ENCODE data around the gene CDC42. TPM values are rescaled to one million over a fixed set of nuclear protein-coding genes. Genes with fewer than 3 reads are reported as not detected.

The CDC42 gene
- total RNA-seq, 1 experiment from 2014 or later = 171 TPM

- Mint-ChIP-seq H3K27ac (no peak overlapping the region), H3K4me1 (peaks cover 2% of the 10 kb centered on the region; the same call in 1 of the 2 replicates), H3K9me3 (no peaks in the 10 kb centered on the region), H3K4me3 (no peak overlapping the region), H3K27me3 (ENCODE audit: low read depth) (no peaks in the 10 kb centered on the region), H3K36me3 (peaks cover 18% of the 10 kb centered on the region)
- CTCF ChIA-PET = interaction anchor here (0.9 kb wide), 1 partner anchor 14 kb away, joined by 3 read pairs; no protein-coding TSS in a partner anchor
- ATAC-seq (no peak), DNase-seq (ENCODE audit: low spot score) (no peak)
- TF ChIP-seq E2F5 (CRISPR knock-in tag; IDR thresholded peaks at IDR 0.05) = no peak
- no peak for TF ChIP-seq FOXP4 (CRISPR knock-in tag; IDR thresholded peaks at IDR 0.05)
- TF ChIP-seq PRDM15 (CRISPR knock-in tag; IDR thresholded peaks at IDR 0.05) = no peak
- no peak for TF ChIP-seq TCF7 (CRISPR knock-in tag; IDR thresholded peaks at IDR 0.05; ENCODE audit: low read depth)
- TF ChIP-seq CTCF (IDR thresholded peaks at IDR 0.05) = no peak
- TF ChIP-seq FOXP1 (CRISPR knock-in tag; IDR thresholded peaks at IDR 0.05; ENCODE audit: borderline replicate concordance) = no peak
- POLR2A ChIA-PET = no interaction called here
Measured at GRCh38 chr1:22100168-22100567, 47.7 kb downstream of the CDC42 start.

GRCh38 chr1:22101199-22101598 is 48.7 kb downstream of the CDC42 start:
- 0 out of 2 replicates have a peak overlapping the region, but pooled peaks have one; percentile 33 for H3K27ac Mint-ChIP-seq
- TF ChIP-seq ETV6 (CRISPR knock-in tag; IDR thresholded peaks at IDR 0.05) (no peak), ZSCAN18 (CRISPR knock-in tag; IDR thresholded peaks at IDR 0.05) (no peak), FOXP1 (CRISPR knock-in tag; IDR thresholded peaks at IDR 0.05; ENCODE audit: borderline replicate concordance) (no peak), IRF2 (CRISPR knock-in tag; IDR thresholded peaks at IDR 0.05; ENCODE audit: borderline replicate concordance, low read depth) (no peak), HMGXB4 (CRISPR knock-in tag; IDR thresholded peaks at IDR 0.05) (no peak), SOX15 (CRISPR knock-in tag; IDR thresholded peaks at IDR 0.05) (no peak), ZNF263 (CRISPR knock-in tag; IDR thresholded peaks at IDR 0.05; ENCODE audit: low read depth) (no peak), E2F1 (CRISPR knock-in tag; IDR thresholded peaks at IDR 0.05) (no peak), HMGA2 (CRISPR knock-in tag; IDR thresholded peaks at IDR 0.05) (no peak), FOXK1 (CRISPR knock-in tag; IDR thresholded peaks at IDR 0.05) (no peak), MAX (CRISPR knock-in tag; IDR thresholded peaks at IDR 0.05) (no peak), USF2 (CRISPR knock-in tag; IDR thresholded peaks at IDR 0.05) (no peak), OVOL2 (CRISPR knock-in tag; IDR thresholded peaks at IDR 0.05; ENCODE audit: borderline replicate concordance) (no peak), ZNF671 (CRISPR knock-in tag; IDR thresholded peaks at IDR 0.05) (no peak), NFATC4 (CRISPR knock-in tag; IDR thresholded peaks at IDR 0.05) (no peak)
- no peaks in the 10 kb centered on the region for H3K9me3 Mint-ChIP-seq
- DNase-seq (ENCODE audit: low spot score) = no peak
- no peaks in the 10 kb centered on the region for H3K27me3 Mint-ChIP-seq (ENCODE audit: low read depth)
- H3K36me3 Mint-ChIP-seq = peaks cover 17% of the 10 kb centered on the region
- no peak overlapping the region for H3K4me3 Mint-ChIP-seq
- ATAC-seq = no peak
- ChIA-PET POLR2A (no interaction called here), CTCF (no interaction called here)
- H3K4me1 Mint-ChIP-seq = peaks cover 4% of the 10 kb centered on the region; the same call in 1 of the 2 replicates
